ENCODE results near the gene ZNF729.
"Not testable (repeated sequence)": the region's sequence is repeated elsewhere in the genome, so short reads cannot be mapped to it uniquely, and the experiment has no call there.

The ZNF729 gene

GRCh38 chr19:22286151-22286810 is at the start of gene ZNF729:
Gene ZNF729 (plus strand): TSS chr19:22286441. CDS start chr19:22286526, 85 bp downstream.
- DNase-seq (ENCODE audit: low read depth in 2 of 2), result no peak

GRCh38 chr19:22256856-22257255 is 29.4 kb upstream of the ZNF729 start:
- no peak for DNase-seq (ENCODE audit: low read depth in 2 of 2)

- DNase-seq (ENCODE audit: low read depth in 2 of 2), result no peak
These were observed 28.9 kb upstream of the ZNF729 start for GRCh38 chr19:22257381-22257780.

- DNase-seq (ENCODE audit: low read depth in 2 of 2), result no peak
These were observed 28.3 kb upstream of the ZNF729 start for GRCh38 chr19:22257916-22258315.

GRCh38 chr19:22260499-22260898 is 25.7 kb upstream of the ZNF729 start:
- no peak for DNase-seq (ENCODE audit: low read depth in 2 of 2)

GRCh38 chr19:22261596-22261995 is 24.6 kb upstream of the ZNF729 start:
- no peak for DNase-seq (ENCODE audit: low read depth in 2 of 2)

GRCh38 chr19:22263121-22263520 is 23.1 kb upstream of the ZNF729 start:
- no peak for DNase-seq (ENCODE audit: low read depth in 2 of 2)

GRCh38 chr19:22321554-22321953 is 35.3 kb downstream of the ZNF729 start:
- DNase-seq (ENCODE audit: low read depth in 2 of 2), result not testable (repeated sequence)

GRCh38 chr19:22326219-22326618 is 40.0 kb downstream of the ZNF729 start:
- DNase-seq (ENCODE audit: low read depth in 2 of 2), result no peak

GRCh38 chr19:22327321-22327720 is 41.1 kb downstream of the ZNF729 start:
- DNase-seq (ENCODE audit: low read depth in 2 of 2), result no peak

- no peak for DNase-seq (ENCODE audit: low read depth in 2 of 2)
These were observed 45.3 kb downstream of the ZNF729 start for GRCh38 chr19:22331521-22331920.

GRCh38 chr19:22332924-22333323 is 46.7 kb downstream of the ZNF729 start:
- no peak for DNase-seq (ENCODE audit: low read depth in 2 of 2)

GRCh38 chr19:22335716-22336115 is 49.5 kb downstream of the ZNF729 start:
- no peak for DNase-seq (ENCODE audit: low read depth in 2 of 2)

GRCh38 chr19:22354665-22355064 is 68.4 kb downstream of the ZNF729 start:
- no peak for DNase-seq (ENCODE audit: low read depth in 2 of 2)
